Raji (cell line): ENCODE results near the gene ARMC9.

Experiments
- POLR2A ChIP-seq: IDR thresholded peaks from 2 replicates; pipeline ENCODE4 v1.6.1; 2011; ENCODE audit warnings: low read depth, low read length, control low read depth; ENCODE audit not compliant: insufficient read depth

Gene ARMC9

GRCh38 chr2:231388725-231389346 lies 190.4 kb downstream of the ARMC9 start:
- TF ChIP-seq POLR2A: no peak

DNA sequence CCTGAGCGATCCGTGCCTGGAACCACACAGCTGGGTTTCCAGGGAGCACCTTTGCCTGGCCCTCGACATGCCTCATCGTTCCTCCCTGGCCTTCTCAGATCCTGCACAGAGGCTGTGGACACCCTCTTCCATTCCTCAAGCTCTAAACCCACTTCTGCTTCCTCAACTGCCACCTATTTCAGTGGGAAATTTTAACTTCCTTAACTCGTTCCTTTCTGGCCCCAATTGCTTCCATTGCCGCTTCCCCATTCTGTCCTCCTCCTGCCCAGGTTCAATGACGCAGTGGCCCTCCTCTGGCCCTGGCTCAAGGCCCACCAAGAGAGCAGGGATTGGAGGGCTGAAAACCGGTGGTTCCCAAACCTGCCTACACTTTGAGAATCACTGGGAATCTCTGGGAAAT lies 192.2 kb downstream of the ARMC9 start:
- no peak for TF ChIP-seq POLR2A

DNA sequence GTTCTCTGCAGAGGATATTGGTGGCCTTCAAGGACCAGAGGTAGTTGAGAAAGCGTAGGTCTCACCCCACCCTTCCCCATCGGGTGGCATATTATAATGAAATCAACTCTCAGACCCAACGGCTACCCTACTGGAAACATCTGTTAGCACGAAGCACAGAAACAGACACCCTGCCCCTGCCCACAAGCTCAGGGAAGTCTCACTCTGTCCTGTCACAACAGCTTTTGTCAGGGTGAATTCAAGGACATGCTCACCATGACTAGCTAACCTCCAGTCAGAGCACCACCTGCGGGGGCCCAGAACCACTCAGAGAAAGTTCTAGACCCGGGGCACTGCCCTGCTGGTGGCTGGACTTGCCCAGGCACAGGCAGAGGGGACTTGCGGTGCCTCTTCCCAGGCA lies 193.6 kb downstream of the ARMC9 start:
- no peak for TF ChIP-seq POLR2A

GRCh38 chr2:231392431-231393148 lies 194.2 kb downstream of the ARMC9 start:
- no peak for TF ChIP-seq POLR2A

- peak; percentile 67 for TF ChIP-seq POLR2A
These were observed 195.0 kb downstream of the ARMC9 start for GRCh38 chr2:231393149-231394131.

- peak; percentile 36; the same call in 1 of the 2 replicates for TF ChIP-seq POLR2A
These were observed 196.0 kb downstream of the ARMC9 start for GRCh38 chr2:231394211-231395141.

GRCh38 chr2:231395188-231396057 lies 197.0 kb downstream of the ARMC9 start, which contains the start of gene B3GNT7:
B3GNT7 (plus strand) TSS chr2:231395710; CDS start chr2:231395804, 94 bp downstream.
- no peak for TF ChIP-seq POLR2A

DNA sequence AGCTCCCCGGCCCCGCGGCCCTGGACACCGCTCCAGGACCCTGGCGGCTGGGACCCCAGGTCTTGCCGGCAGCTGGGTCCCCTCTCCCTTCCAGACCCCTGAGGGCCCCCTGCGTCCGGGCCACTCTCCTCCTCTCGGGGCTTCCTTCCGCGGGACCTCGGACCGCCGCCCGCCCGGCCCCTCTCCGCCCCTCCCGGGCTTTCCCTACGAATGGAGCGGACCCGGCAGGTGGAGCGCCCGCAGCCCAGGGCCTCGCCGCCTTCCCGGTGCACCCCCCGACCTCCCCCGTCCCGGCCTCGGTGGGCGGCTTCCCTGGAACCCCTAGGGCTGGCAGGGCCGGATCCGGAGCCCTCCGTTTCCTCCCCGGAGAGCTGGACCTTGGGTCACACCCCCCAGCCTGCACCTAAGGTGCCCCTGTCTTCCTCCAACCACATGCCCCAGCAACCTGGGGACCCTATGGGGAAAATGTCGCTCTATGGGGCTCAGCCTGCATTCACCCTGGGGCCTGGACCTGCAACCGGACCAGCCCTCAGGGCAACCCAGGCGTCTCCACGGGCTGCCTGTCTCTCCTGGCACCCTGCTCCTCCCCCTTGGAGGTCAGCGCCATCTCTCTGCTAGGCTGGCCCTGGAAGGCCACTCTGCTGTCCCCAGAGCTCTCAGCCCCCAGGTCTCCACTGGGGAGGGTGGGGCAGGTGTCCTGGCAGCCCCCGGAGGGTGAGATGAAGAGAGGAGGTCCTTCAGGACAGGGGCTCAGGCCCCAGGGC lies 197.8 kb downstream of the ARMC9 start:
- TF ChIP-seq POLR2A: no peak

- TF ChIP-seq POLR2A: no peak
These were observed 198.8 kb downstream of the ARMC9 start for GRCh38 chr2:231397011-231397927.

GRCh38 chr2:231397928-231398294 lies 199.5 kb downstream of the ARMC9 start:
- TF ChIP-seq POLR2A: no peak

DNA sequence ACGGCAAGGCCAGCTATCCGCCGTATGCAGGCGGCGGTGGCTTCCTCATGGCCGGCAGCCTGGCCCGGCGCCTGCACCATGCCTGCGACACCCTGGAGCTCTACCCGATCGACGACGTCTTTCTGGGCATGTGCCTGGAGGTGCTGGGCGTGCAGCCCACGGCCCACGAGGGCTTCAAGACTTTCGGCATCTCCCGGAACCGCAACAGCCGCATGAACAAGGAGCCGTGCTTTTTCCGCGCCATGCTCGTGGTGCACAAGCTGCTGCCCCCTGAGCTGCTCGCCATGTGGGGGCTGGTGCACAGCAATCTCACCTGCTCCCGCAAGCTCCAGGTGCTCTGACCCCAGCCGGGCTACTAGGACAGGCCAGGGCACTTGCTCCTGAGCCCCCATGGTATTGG lies 200.2 kb downstream of the ARMC9 start:
- TF ChIP-seq POLR2A: no peak

DNA sequence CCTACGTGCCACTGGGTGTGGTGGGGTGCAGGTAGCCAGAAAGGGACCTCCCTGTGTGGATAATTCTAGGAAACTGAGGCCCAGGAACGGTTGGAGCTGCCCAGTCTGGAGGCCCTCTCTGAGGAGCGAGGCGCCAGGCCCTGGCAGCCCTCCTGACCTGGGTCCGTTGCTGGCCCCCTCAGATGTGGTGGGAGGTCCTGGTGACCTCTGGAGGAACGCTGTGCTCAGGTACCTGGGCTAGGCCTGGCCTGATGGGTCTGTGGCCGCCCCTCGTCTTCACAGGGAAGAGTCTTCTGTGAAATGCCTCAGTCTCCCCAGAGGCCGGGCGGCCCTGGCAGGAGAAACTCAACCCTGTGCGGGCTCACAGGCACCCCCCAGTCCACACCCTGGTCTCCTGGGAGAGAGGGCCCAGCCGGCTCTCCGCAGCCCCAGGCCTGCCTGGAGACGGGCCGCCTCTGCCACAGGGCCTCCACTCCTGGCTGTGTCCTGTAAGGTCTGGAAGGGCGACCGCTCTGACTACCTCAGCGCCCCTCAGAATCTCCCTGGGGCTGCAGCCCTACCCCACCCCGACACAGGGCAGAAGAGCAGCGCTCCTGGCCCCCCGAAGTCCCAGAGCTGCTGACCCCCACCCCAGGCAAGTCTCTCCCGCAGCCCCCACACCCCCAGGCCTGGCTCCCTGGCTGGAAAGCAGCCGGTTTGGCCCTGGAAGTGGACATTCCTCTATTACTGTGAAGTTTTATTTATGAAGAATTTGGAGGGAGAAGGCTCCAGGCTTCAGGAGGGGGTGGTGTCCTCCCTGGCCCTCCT lies 200.8 kb downstream of the ARMC9 start:
- TF ChIP-seq POLR2A: no peak
